HL-60 (cell line): Measurements from ENCODE around the gene ANO2.

ENCODE experiments used
- DNase-seq, 2 experiments: peaks; one replicate each; pipeline ENCODE4 v3.0.0-alpha.2; 2010 to 2020; ENCODE audit warnings: low read depth in 1 of 2, low spot score in 1 of 2
- H3K27ac ChIP-seq: fragments of 250-450 bp; sonication (Bioruptor Pico); replicated peaks from 2 replicates; pipeline ENCODE4 v1.5.1; 2020; ENCODE audit warnings: mild to moderate bottlenecking, moderate library complexity
- H3K27me3 ChIP-seq: fragments of 250-450 bp; sonication (Bioruptor Pico); 2 replicates; pipeline ENCODE4 v1.5.1; 2021; ENCODE audit warnings: mild to moderate bottlenecking, moderate library complexity; ENCODE audit not compliant: insufficient read depth, poor library complexity, severe bottlenecking
- H3K4me3 ChIP-seq: replicated peaks from 2 replicates; pipeline ENCODE4 v1.5.1; 2011; ENCODE audit warnings: mild to moderate bottlenecking, control low read depth, low read length; ENCODE audit not compliant: insufficient read depth
- GABPA ChIP-seq: IDR thresholded peaks from 2 replicates; pipeline ENCODE4 v1.6.1; 2012; ENCODE audit warnings: low read depth
- POLR2AphosphoS5 ChIP-seq: IDR thresholded peaks from 2 replicates; pipeline ENCODE4 v1.6.1; 2012; ENCODE audit warnings: low read depth
- SPI1 ChIP-seq: IDR thresholded peaks from 2 replicates; pipeline ENCODE4 v1.6.1; 2012; ENCODE audit warnings: low read depth, mild to moderate bottlenecking, borderline replicate concordance
- TF ChIP-seq, protein P1 (sequence below): IDR thresholded peaks from 2 replicates; pipeline ENCODE4 v1.6.1; 2012; ENCODE audit warnings: low read depth; ENCODE audit not compliant: insufficient replicate concordance
- TF ChIP-seq, protein P2 (sequence below): IDR thresholded peaks from one replicate; pipeline ENCODE4 v1.5.1; 2011; ENCODE audit warnings: low read length, control low read depth, inconsistent platforms; ENCODE audit not compliant: insufficient read depth

The ANO2 gene

DNA sequence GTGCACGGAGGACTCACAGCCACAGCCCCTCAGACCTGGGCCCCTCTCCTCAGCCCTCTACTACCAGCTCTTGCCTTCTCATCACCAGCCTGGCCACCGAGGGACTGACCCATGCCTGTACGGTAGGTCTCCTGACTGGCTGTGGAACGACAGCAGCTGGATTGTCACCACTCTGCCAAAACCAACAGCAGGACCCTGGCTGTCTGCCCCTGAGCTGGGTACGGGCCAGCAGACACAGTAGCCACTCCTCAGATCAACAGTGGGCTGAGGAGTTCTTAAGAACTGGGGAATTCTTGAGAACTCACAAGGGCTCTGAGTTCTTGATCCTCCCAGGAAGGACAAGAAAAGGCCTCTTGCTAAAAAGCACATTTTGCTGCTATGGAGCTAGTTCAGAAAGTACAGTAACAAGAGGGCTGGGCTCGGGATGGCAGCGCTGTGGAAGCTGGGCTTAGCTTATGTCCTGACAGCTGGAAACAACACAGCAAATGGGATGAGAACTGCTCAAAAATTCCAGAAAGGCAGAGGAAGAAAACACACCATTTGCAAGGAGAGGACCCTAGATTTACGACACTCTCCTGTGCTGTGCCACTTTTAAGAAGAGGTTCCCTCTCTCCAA is 176.4 kb downstream of the ANO2 start:
- Histone ChIP-seq H3K27me3 (no peaks in the 10 kb centered on the region), H3K27ac (no peak overlapping the region), H3K4me3 (no peak overlapping the region)
- DNase-seq, result no peak
- TF ChIP-seq, protein P1, sequence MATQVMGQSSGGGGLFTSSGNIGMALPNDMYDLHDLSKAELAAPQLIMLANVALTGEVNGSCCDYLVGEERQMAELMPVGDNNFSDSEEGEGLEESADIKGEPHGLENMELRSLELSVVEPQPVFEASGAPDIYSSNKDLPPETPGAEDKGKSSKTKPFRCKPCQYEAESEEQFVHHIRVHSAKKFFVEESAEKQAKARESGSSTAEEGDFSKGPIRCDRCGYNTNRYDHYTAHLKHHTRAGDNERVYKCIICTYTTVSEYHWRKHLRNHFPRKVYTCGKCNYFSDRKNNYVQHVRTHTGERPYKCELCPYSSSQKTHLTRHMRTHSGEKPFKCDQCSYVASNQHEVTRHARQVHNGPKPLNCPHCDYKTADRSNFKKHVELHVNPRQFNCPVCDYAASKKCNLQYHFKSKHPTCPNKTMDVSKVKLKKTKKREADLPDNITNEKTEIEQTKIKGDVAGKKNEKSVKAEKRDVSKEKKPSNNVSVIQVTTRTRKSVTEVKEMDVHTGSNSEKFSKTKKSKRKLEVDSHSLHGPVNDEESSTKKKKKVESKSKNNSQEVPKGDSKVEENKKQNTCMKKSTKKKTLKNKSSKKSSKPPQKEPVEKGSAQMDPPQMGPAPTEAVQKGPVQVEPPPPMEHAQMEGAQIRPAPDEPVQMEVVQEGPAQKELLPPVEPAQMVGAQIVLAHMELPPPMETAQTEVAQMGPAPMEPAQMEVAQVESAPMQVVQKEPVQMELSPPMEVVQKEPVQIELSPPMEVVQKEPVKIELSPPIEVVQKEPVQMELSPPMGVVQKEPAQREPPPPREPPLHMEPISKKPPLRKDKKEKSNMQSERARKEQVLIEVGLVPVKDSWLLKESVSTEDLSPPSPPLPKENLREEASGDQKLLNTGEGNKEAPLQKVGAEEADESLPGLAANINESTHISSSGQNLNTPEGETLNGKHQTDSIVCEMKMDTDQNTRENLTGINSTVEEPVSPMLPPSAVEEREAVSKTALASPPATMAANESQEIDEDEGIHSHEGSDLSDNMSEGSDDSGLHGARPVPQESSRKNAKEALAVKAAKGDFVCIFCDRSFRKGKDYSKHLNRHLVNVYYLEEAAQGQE, result no peak
- TF ChIP-seq POLR2AphosphoS5 (no peak), SPI1 (no peak), GABPA (no peak)
- TF ChIP-seq, protein P2, sequence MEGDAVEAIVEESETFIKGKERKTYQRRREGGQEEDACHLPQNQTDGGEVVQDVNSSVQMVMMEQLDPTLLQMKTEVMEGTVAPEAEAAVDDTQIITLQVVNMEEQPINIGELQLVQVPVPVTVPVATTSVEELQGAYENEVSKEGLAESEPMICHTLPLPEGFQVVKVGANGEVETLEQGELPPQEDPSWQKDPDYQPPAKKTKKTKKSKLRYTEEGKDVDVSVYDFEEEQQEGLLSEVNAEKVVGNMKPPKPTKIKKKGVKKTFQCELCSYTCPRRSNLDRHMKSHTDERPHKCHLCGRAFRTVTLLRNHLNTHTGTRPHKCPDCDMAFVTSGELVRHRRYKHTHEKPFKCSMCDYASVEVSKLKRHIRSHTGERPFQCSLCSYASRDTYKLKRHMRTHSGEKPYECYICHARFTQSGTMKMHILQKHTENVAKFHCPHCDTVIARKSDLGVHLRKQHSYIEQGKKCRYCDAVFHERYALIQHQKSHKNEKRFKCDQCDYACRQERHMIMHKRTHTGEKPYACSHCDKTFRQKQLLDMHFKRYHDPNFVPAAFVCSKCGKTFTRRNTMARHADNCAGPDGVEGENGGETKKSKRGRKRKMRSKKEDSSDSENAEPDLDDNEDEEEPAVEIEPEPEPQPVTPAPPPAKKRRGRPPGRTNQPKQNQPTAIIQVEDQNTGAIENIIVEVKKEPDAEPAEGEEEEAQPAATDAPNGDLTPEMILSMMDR, result no peak

DNA sequence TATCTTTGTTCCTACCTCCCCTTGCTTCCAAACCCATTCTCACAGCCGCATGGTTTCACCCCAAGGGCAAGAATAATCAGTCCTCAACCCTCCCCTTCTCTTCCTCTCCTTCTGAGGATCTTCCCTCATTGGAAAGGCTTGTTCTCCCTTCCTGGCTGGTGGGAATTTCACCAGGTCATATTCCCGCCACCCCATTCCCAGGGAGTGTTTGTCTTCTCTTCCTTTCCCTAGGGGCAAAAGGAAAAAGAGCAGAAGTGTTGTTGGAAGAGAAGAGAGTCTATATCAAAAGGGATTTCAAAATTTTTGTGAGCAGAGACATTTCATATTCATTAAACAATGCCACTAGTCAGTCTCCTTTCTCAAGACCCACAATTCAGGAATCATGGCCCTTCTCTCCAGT is 176.9 kb downstream of the ANO2 start:
- TF ChIP-seq, protein P1, result no peak
- TF ChIP-seq SPI1, result no peak
- no peak for TF ChIP-seq GABPA
- TF ChIP-seq, protein P2, result no peak
- no peak for TF ChIP-seq POLR2AphosphoS5
- Histone ChIP-seq H3K27ac (no peak overlapping the region), H3K4me3 (no peak overlapping the region), H3K27me3 (peaks cover under 1% of the 10 kb centered on the region)
- no peak for DNase-seq

DNA sequence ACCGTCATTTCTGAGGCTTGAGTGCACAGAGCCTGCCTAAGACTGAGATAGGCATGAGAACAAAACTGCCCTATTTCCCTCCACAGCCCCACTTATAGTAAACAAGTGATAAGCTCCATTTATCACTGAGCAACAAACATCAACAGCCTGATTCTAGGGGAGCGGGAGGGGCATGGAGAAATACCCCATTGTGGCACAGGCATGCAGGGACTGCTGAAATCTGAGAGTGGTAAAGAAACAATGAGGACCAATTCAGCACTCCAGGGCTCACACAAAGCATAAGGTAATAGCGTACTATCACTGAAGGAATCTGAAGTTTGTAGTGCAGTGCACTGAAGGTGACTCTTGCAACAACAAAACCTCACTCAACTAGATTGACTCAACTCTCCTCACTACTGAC is 186.7 kb downstream of the ANO2 start:
- TF ChIP-seq GABPA (no peak), POLR2AphosphoS5 (no peak), SPI1 (no peak)
- TF ChIP-seq, protein P2, result no peak
- TF ChIP-seq, protein P1, result no peak
- no peak for DNase-seq
- no peak overlapping the region for H3K4me3 ChIP-seq
- H3K27me3 ChIP-seq, result peaks cover 2% of the 10 kb centered on the region
- H3K27ac ChIP-seq, result no peak overlapping the region
